Stimulated activated CD4-positive, alpha-beta T cell treated with anti-CD3 and anti-CD28 coated beads, Interleukin-1b, Interleukin-23, amount 100 ng/mL, for 1 hour (primary cell): Measurements from ENCODE around the gene EHD1.

Source experiments
- DNase-seq, 2 donors: peaks; one replicate each; pipeline ENCODE4 v3.0.0-alpha.2; 2020; ENCODE audit warnings: low read depth in 2 of 2

EHD1 gene

DNA sequence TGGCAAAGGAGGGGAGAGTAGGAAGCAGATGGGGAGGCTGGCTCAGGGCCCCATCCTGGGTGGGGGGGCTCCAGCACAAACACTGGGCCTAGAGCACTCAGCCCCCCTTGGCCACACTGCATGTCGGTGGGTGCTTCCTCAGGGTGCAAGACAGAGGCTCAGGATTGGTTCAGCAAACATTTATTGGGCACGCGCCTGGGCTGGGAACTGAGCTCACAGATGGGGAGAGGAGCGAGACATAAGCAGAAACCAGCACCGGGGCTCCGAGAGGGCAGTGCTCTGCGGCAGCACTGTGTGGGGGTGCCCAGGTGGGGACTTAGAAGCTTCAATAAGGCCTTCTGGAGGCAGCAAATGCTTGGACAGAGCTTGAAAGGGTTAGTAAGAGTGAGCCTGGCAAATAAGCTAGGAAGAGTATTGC lies 12.1 kb upstream of the EHD1 start:
- DNase-seq: no peak

GRCh38 chr11:64888729-64889511 lies 10.5 kb upstream of the EHD1 start:
- DNase-seq: no peak

DNA sequence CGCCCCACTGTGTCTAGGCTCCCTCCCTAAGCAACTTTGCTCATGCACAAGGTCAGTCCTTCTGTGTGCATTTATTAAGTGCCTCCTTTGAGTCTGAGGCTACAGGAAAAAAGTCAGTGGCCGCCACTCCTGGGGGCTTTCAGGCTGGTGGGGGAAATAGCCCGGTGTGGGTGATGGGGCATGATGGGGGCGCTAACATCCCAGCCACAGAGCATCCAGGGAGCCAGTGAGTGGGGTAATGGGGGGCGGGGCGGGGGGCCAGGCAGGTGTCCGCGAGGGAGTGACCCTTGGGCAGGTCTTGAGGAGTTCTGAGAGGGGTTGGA lies 9.9 kb upstream of the EHD1 start:
- no peak for DNase-seq

DNA sequence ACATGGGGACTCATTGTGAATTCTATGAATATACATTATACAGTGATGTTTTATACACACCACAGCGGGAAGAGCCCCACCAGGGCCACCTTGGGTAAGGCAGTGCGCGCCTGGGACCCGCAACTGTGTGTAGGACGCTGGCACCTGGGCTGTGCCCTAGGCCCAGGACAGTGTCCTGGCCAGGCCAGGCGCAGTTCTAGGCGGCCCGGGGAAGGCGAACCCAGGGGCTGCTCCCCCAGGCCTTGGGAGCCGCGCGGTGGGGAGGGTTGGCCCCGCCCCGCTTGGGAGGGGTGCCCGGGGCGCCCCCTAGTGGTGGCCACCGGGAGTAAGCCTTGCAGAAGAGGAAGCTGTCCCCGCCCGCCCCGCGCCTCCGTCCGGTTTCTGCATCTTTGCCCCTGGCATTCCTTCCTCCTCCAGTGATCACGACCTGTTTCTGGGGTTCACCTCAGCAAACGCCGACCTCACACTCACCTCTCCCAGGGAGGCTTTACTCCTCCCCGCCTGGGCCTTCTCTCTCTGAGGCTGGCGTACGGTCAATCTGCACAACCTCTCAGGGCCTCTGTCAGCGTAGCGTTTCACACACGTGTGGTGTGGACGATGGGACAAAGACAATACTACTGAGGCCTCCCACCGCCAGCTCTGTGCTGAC lies 9.5 kb upstream of the EHD1 start:
- DNase-seq: peak; percentile 71 to 81

GRCh38 chr11:64887234-64887756 lies 8.9 kb upstream of the EHD1 start:
- no peak for DNase-seq

DNA sequence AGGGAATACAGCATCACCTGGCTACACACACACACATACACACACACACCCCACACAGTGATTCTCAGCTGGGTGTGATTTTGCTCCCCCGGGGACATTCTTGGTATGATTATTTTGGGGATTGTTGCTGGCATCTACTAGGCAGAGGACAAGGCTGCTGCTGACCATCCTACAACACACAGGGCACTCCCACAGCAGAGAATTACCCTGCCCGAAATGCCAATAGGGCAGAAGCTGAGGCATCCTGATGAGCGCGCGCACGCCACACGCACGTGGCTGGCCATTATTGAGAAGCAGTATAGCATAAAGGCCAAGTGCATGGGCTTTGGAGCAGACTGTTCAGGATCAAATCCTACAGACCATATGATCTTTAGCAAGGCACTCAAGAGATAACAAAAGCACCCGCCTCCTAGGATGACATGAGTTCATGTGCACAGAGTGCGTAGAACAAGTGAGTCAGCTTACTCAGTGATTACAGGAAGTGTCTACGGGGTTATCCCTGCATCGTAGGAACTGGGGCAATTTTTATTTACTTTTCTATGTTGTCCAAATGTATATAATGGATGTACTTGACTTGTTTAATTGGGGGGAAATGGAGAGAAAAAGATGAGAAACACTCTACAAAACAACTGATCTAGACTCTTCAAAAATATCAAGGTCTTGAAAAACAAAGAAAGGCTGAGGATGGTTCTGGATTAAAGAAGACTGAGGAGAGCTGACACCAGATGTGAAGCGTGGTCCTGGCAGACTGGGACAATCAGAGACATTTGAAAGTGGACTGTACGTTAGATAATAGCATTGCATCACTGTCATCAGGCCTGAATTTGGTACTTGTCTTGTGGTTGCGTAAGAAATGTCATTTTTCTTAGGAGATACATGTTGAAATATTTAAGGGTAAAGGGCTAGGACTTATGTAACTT lies 7.2 kb upstream of the EHD1 start:
- DNase-seq: no peak

GRCh38 chr11:64884019-64884418 lies 5.6 kb upstream of the EHD1 start:
- no peak for DNase-seq

- DNase-seq: no peak
These were observed 5.2 kb upstream of the EHD1 start for GRCh38 chr11:64883575-64883974.

GRCh38 chr11:64882243-64882642 lies 3.8 kb upstream of the EHD1 start:
- DNase-seq: no peak

DNA sequence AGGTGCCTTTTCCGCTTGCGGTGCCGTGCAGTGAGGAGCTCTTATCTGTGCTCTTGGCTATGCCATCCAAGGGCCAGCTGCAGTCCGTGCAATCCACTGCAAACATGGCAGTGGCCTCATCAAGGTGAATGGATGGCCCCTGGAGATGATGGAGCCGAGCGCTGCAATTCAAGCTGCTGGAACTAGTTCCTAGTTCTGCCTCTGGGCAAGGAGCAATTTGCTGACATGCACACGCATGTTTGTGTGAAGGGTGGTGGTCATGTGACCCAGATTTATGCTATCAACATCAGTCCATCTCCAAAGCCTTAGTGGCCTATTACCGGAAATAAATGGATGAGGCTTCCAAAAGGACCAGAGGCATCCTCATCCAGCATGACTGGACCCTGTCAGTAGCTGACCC lies 3.1 kb upstream of the EHD1 start:
- no peak for DNase-seq

DNA sequence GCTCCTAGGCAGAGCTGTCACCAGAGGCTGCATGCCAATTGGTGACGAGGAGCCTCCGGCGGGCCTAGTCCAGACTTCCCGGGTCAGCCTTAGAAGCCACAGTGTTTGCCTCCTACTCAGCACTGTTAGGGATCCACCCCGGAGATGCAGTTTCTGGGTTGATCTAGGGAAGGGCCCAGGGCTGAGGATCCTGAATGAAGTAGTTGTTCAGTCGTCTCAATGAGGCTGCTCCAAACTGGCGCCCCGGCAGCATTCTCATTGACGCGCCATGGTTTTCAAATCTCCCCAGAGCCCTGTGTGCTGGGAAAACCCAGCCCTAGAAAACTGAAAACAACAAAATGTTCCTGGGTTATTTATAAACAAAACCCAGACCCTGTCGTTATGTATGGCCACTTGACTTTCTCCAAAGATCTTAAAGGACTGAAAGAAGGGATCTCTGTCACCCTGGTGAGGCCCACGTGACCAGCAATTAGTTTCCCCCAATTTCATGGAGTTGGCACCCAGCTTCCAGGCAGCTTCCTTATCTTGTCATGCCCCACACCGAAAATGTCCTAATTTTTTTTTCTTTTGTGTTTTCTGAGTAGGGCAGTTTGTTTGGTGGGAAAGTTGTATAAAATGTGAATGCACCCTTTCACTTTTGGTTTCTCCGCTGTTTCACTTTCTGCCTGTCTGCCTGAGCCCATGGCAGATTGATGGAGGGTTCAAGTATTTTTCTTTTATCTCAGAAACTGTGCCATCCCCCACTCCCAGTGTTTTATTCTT lies 2.0 kb upstream of the EHD1 start:
- no peak for DNase-seq

- DNase-seq: no peak
These were observed 951 bp upstream of the EHD1 start for GRCh38 chr11:64879244-64879900.

DNA sequence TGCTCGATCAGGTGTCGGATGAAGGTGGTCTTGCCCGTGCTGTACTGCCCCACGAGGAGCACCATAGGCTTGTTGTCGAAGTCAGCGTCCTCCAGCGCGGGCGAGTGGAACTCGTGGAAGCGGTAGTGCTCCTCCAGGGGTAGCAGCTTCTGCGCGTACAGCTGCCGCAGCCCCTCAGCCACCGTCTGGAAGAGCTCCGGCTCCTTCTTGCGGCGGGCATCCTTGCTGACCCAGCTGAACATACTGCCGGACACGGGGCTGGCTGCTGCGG lies 263 bp downstream of the EHD1 start:
- no peak for DNase-seq

- no peak for DNase-seq
These were observed 815 bp downstream of the EHD1 start for GRCh38 chr11:64877390-64878222.

GRCh38 chr11:64876835-64877341 lies 1.5 kb downstream of the EHD1 start:
- no peak for DNase-seq

DNA sequence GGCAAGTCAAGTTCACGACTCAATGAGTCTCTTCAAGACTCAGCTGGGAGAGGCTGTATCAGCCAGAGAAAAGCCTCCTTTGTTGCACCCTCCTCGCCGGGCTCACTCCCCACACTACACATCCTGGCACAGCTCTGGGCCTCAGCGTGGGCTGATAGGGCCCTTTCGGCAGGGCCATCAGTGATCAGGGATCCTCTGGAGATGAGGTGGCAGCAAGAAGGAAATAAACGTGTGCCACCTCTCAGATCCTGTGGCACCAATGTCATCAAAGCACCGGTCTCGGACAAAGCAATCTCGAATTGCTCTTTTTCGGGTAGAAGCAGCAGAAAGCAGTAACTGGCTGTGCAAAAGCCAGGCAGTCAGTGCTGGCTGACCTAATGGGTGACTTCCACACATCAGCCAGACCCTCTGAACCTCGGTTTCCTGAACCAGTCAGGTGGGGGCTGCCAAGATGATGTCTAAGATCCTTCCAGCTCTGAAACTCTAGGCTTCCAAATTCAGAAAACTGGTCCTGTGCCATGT lies 2.1 kb downstream of the EHD1 start:
- no peak for DNase-seq

DNA sequence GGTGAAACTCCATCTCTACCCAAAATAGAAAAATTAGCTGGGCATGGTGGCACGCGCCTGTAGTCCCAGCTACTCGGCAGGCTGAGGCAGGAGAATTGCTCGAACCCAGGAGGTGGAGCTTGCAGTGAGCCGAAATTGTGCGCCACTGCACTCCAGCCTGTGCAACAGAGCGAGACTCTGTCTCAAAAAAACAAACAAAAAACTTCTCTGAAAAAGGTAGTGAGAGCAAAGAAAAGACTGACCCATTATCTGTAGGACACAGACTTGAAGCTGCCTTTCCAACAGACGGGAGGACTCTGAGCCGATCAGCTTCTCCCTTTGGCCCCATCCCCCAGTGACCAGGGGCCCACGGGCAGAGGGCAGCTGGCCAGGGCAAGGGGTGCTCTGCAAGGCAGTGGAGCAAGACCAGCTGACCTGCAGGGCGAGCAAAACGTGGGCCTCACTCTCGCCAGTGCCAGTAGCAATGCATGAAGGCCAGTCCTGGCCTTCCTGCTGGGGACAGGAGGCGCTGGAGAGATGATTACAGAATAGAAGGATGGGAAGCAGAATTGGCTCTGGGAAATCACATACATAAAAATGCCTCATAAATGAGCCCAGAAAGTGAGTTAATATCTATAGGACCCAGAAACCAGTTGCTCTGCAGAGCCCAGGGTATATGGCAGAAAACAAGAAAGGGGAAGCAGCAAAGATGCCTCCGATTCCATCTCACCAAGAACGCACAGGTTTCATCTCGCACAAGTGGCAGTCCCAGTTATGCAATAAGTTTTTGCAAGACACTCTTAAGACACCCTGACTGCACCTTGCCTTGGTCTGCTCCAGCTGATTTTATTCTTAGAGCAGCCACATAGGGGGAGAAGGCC lies 2.8 kb downstream of the EHD1 start:
- DNase-seq: no peak

GRCh38 chr11:64874308-64875240 lies 3.8 kb downstream of the EHD1 start:
- no peak for DNase-seq
